Measurements from ENCODE around the gene GPR17.

Gene GPR17

DNA sequence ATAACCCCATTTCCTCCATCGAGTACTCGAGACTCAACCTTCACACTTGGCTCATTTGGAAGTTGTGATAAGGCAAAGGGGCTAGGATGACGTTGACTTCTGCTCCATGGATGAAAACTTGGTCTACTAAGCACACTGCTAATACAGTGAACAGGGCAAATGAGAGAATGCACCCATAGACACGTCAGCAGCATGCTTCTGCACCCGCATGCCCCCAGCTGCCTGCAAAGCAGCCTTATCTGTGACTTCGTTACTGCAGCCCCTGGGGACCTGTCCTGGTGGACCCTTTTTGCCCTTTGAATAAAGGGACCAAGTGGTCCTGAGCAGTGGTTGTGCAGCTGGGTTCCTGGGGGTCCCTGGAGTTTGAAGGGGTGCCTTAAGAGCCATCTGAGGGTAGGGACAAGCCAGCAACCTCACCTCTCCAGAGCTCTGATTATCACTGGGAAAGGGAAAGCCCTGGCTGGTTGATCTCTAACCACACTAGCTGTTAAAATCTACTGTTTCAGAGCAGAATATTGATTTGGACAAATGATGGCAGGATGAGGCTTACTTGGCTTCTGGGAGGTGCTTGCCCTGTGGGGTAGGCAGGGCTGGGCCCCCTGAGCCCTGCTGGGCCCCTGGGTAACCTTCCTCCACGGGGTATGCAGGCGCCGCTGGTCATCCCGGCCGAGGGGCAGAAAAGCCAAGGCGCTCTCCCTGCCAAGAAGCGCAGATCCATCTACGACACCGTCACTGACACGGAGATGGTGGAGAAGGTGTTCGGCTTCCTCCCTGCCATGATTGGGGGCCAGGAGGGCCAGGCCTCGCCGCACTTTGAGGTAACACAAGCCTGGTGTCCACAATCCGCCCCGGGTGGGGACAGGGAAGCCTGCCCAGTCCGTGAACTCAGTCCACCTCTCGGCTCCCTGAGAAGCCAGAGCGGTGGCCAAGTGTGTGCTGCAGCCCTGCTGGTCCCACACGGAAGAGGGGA is 37.6 kb upstream of the GPR17 start:
- Histone ChIP-seq H3K4me1 (ENCODE audit: insufficient read depth, low read length) (no peaks in the 10 kb centered on the region), H3K4me3 (ENCODE audit: low read length) (no peak overlapping the region), H3K27me3 (ENCODE audit: insufficient read depth, low read length) (peaks cover 4% of the 10 kb centered on the region), H3K36me3 (ENCODE audit: insufficient read depth, low read length) (no peaks in the 10 kb centered on the region), H2AFZ (ENCODE audit: low read depth, low read length) (no peak overlapping the region), H3K9me3 (ENCODE audit: low read length) (peaks cover 6% of the 10 kb centered on the region)

DNA sequence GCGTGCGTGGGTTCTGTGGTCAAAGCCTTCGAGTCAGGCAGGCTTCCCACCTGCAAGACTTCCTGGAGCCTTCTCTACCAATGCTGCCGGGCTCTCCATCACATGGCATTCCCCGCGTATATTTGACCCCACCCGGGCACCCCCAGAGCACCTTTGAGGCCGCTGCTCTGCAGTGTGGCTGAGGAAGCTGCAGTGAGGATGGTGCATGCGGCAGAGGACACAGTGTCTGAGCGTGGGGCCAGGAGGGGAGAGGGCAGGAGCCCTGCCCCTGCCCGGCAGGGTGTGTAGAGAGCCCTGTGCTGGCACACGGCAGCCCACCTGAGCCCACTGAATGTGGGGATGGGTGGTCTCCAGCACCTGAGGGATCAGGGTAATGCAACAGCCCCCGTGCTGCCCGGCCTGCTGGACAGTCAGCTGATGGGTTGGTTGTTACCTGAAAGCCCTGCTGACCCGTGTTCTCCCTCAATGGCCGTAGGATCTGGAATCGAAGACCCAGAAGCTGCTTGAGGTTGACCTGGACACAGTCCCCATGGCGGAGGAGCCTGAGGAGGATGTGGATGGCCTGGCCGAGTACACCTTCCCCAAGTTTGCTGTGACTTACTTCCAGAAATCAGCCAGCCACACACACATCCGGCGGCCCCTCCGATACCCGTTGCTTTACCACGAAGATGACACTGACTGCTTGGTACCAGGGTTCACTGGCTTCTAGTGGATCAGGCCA is 36.8 kb upstream of the GPR17 start:
- no peak overlapping the region for H2AFZ ChIP-seq (ENCODE audit: low read depth, low read length)

DNA sequence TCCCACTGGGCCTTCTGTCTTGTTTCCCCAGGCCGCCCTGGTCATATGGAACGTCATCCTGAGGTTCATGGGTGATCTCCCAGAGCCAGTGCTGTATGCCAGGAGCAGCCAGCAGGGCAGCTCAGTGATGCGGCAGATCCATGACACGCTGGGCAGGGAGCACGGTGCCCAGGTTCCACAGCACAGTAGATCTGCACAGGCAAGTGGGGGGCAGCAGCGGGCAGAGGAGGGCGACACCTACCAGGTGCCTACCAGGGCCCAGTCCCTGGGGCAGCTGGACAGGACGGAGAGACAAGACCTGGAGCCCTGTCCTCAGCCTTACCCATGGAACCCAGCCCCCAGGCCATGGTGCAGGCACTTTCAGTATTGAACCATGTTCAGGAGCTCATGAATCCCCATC is 36.1 kb upstream of the GPR17 start:
- H3K36me3 ChIP-seq (ENCODE audit: insufficient read depth, low read length): no peaks in the 10 kb centered on the region
- H3K9me3 ChIP-seq (ENCODE audit: low read length): peaks cover 10% of the 10 kb centered on the region
- peaks cover 4% of the 10 kb centered on the region for H3K27me3 ChIP-seq (ENCODE audit: insufficient read depth, low read length)
- H2AFZ ChIP-seq (ENCODE audit: low read depth, low read length): no peak overlapping the region
- no peaks in the 10 kb centered on the region for H3K4me1 ChIP-seq (ENCODE audit: insufficient read depth, low read length)
- H3K4me3 ChIP-seq (ENCODE audit: low read length): no peak overlapping the region

More for the DNA sequence above, 36.8 kb upstream of the GPR17 start:
- peaks cover 4% of the 10 kb centered on the region for H3K27me3 ChIP-seq (ENCODE audit: insufficient read depth, low read length)
- peaks cover 10% of the 10 kb centered on the region for H3K9me3 ChIP-seq (ENCODE audit: low read length)
- H3K36me3 ChIP-seq (ENCODE audit: insufficient read depth, low read length): no peaks in the 10 kb centered on the region
- H3K4me3 ChIP-seq (ENCODE audit: low read length): no peak overlapping the region
- H3K4me1 ChIP-seq (ENCODE audit: insufficient read depth, low read length): no peaks in the 10 kb centered on the region

DNA sequence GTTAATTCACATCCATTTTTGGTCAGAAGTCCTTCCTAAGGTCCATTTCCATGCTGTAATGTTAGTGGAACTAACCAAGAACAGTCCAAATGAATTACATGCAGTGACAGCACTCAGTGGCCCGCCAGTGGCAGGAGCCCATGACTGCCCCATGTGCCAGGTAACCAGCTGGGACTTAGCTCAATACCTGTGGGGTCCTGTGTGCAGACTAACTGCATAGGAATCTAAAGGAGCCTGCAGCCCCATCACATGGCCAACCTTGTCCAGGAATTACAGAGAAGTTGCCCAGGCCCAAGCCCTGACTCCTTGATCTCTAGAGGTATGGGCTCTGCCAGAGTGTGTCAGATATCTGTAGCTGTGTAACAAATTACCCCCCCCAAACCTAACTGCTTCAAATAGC is 35.4 kb upstream of the GPR17 start:
- H2AFZ ChIP-seq (ENCODE audit: low read depth, low read length): no peak overlapping the region
- peaks cover 4% of the 10 kb centered on the region for H3K27me3 ChIP-seq (ENCODE audit: insufficient read depth, low read length)

DNA sequence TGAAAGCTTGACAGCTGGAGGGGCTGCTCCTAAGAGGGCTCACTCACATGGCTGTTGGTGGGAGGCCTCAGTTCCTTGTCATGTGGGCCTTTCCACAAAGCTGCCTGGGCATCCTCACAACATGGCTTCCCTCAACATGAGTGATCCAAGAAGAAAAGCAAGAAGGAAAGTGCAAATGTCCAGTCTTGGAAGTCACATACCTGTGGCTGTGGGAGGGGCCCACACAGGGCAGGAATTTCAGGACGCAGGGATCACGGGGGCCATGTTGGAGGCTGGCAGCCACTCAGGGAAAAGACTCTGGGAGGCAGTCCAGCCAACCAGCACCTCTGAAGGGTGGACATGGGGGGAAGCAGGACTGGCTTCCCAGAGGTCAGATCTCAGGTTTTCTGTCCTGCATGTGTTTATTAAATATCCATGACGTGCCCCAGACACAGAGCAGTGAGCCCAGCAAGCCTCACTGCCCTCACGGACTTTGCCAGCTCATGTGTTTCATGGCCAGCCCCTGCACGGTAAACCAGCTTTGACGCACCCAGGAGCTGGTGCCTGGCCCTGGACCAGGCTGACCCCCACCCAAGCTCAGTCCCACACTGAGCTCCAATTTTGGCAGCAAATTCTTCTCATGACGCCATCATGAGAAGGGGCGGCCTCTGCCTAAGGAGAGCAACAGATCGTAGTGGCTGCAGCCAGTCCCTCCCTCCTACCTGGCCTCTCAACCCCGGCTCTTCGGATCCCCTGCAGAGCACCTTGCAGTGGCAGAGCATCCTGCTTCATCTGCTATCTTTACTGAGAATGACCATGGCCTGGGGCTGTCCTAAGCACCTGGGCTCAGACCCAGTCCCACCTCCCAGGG is 34.7 kb upstream of the GPR17 start:
- no peaks in the 10 kb centered on the region for H3K36me3 ChIP-seq (ENCODE audit: insufficient read depth, low read length)
- H3K4me3 ChIP-seq (ENCODE audit: low read length): no peak overlapping the region
- peaks cover 4% of the 10 kb centered on the region for H3K27me3 ChIP-seq (ENCODE audit: insufficient read depth, low read length)
- H3K9me3 ChIP-seq (ENCODE audit: low read length): peaks cover 10% of the 10 kb centered on the region
- no peak overlapping the region for H2AFZ ChIP-seq (ENCODE audit: low read depth, low read length)
- no peaks in the 10 kb centered on the region for H3K4me1 ChIP-seq (ENCODE audit: insufficient read depth, low read length)

More for the DNA sequence above, 35.4 kb upstream of the GPR17 start:
- Histone ChIP-seq H3K4me3 (ENCODE audit: low read length) (no peak overlapping the region), H3K36me3 (ENCODE audit: insufficient read depth, low read length) (no peaks in the 10 kb centered on the region), H3K4me1 (ENCODE audit: insufficient read depth, low read length) (no peaks in the 10 kb centered on the region), H3K9me3 (ENCODE audit: low read length) (peaks cover 10% of the 10 kb centered on the region)

DNA sequence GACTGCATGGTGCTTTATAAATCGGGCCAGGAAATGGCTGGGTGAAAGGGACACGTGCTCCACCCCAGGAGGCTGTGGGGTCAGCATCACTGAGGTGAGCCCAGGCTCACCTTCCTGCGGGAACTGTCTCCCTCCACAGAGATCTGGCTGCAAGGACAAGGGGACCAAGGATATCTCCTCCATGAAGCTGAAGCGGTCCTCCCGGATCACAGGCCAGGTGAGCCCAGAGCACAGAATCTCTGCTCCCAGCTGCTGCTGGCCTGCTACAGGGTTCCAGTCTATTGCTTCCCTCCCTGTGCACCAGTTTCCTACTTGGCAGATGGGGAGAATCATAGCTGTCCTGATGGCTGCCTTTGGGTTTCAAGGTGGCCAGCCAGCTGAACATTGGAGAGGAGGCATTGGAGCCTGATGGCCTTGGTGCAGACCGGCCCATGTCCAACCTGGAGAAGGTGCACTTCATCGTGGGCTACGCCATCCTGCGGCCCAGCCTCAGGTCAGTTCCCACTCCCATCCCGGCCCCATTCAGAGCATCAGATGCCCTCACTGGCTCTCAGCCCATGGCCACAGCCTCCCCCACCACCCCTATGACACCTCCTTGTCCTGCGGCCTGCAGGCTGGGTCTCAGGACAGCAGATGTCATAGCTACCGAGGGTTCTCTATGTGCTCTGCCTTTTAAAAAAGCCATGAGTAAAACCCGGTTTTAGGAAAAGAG is 33.7 kb upstream of the GPR17 start:
- no peaks in the 10 kb centered on the region for H3K4me1 ChIP-seq (ENCODE audit: insufficient read depth, low read length)
- H3K27me3 ChIP-seq (ENCODE audit: insufficient read depth, low read length): peaks cover 4% of the 10 kb centered on the region
- peaks cover 10% of the 10 kb centered on the region for H3K9me3 ChIP-seq (ENCODE audit: low read length)
- no peak overlapping the region for H2AFZ ChIP-seq (ENCODE audit: low read depth, low read length)
- H3K36me3 ChIP-seq (ENCODE audit: insufficient read depth, low read length): no peaks in the 10 kb centered on the region
- no peak overlapping the region for H3K4me3 ChIP-seq (ENCODE audit: low read length)

DNA sequence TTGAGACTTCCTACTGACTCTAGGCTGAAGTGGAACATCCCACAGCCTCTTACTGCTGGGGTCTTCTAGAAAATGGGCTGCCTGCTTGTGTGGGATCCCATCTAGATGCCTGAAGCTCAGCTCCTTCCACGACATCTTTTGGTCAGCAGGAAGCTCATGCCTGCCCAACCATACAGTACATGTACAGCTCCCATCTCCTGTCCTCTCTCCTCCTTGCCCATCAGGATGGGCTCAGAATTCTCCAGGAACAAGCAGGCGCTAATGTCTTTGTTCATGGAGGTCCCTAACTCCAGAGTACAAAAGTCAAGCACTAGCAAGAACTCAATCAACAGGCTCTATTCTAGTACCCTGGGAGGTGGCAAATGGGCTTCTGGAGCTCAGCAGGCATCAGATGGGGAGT is 31.7 kb upstream of the GPR17 start:
- no peaks in the 10 kb centered on the region for H3K36me3 ChIP-seq (ENCODE audit: insufficient read depth, low read length)
- peaks cover 4% of the 10 kb centered on the region for H3K27me3 ChIP-seq (ENCODE audit: insufficient read depth, low read length)

DNA sequence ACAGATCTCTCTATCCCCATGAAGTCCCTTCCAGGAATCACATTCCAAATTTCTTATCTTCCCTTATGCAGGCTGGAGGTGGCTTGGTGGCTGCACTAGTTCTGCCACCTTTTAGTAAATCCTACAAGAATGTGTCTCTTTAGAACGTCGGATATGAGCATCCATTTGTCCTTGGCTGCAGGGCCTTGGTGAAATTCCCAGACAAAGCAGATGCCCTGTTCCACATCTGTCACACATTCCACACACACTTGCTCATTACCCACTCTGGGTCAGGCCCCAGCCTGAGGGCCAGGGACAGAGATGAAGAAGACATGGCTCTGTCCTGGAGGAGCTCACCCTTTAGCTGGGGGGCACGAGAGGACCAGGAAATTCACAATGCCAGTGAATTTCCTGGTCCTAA is 31.2 kb upstream of the GPR17 start:
- Histone ChIP-seq H3K9me3 (ENCODE audit: low read length) (peaks cover 10% of the 10 kb centered on the region), H3K4me1 (ENCODE audit: insufficient read depth, low read length) (no peaks in the 10 kb centered on the region), H3K27me3 (ENCODE audit: insufficient read depth, low read length) (peaks cover 4% of the 10 kb centered on the region), H2AFZ (ENCODE audit: low read depth, low read length) (no peak overlapping the region), H3K4me3 (ENCODE audit: low read length) (no peak overlapping the region), H3K36me3 (ENCODE audit: insufficient read depth, low read length) (no peaks in the 10 kb centered on the region)

More for the DNA sequence above, 31.7 kb upstream of the GPR17 start:
- H3K9me3 ChIP-seq (ENCODE audit: low read length): peaks cover 10% of the 10 kb centered on the region
- no peak overlapping the region for H3K4me3 ChIP-seq (ENCODE audit: low read length)
- H2AFZ ChIP-seq (ENCODE audit: low read depth, low read length): no peak overlapping the region
- no peaks in the 10 kb centered on the region for H3K4me1 ChIP-seq (ENCODE audit: insufficient read depth, low read length)

DNA sequence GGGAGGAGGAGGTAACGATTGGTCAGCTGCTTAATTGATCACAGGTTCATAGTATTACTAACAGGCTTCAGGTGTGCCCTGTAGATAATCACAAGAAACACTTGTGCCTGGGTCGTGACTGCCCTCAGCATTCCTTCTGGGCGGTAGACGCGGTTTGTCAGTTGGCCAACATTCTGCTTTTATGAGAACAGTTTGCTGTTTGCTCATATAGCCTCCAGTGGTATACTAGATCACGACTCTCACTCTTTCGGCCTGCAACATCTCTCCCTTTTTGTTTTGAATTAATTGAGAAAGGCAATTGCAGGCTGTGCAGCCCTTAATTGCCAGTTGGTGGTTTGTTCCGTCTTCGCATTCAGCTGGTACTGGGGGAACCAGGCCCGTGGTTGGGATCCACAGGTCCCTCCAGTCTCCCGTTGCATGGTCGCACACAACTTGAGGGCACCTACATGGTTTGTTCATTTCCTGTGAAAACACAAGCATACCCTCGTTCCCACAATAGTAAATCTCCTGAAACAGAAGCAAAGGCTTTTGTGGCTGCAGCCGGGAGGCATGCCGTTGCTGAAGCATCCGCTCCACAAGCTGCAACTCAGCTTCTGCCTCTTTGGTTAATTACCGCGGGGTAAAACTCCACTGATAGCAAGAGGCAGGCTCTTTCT is 30.3 kb upstream of the GPR17 start:
- Histone ChIP-seq H3K36me3 (ENCODE audit: insufficient read depth, low read length) (no peaks in the 10 kb centered on the region), H3K27me3 (ENCODE audit: insufficient read depth, low read length) (peaks cover 4% of the 10 kb centered on the region), H3K9me3 (ENCODE audit: low read length) (peaks cover 9% of the 10 kb centered on the region), H3K4me3 (ENCODE audit: low read length) (no peak overlapping the region), H2AFZ (ENCODE audit: low read depth, low read length) (no peak overlapping the region), H3K4me1 (ENCODE audit: insufficient read depth, low read length) (no peaks in the 10 kb centered on the region)

DNA sequence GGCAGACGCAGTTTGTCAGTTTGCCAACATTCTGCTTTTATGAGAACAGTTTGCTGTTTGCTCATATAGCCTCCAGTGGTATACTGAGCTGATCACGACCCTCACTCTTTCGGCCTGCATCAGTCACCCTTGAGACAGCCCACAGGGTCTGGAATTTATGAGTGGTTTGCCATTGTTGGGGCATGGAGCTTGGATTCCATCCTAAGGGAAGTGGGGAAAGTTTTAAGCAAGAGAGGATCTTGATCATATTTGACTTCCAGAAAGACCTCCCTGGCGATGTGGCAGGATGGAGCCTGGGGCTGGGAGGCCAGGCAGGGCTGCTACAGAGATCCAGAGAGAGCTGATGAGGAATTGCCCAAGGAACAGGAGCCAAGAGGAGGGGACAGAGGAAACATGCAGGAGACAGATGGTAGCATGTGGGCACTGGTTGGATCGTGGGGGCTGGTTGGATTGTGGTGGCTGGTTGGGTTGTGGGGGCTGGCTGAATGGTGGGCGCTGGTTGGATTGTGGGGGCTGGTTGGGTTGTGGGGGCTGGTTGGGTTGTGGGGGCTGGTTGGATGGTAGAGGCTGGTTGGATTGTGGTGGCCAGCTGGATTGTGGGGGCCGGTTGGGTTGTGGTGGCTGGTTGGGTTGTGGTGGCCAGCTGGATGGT is 27.3 kb upstream of the GPR17 start:
- Histone ChIP-seq H2AFZ (ENCODE audit: low read depth, low read length) (no peak overlapping the region), H3K36me3 (ENCODE audit: insufficient read depth, low read length) (no peaks in the 10 kb centered on the region), H3K4me3 (ENCODE audit: low read length) (no peak overlapping the region), H3K9me3 (ENCODE audit: low read length) (peaks cover 4% of the 10 kb centered on the region), H3K4me1 (ENCODE audit: insufficient read depth, low read length) (no peaks in the 10 kb centered on the region), H3K27me3 (ENCODE audit: insufficient read depth, low read length) (no peaks in the 10 kb centered on the region)

DNA sequence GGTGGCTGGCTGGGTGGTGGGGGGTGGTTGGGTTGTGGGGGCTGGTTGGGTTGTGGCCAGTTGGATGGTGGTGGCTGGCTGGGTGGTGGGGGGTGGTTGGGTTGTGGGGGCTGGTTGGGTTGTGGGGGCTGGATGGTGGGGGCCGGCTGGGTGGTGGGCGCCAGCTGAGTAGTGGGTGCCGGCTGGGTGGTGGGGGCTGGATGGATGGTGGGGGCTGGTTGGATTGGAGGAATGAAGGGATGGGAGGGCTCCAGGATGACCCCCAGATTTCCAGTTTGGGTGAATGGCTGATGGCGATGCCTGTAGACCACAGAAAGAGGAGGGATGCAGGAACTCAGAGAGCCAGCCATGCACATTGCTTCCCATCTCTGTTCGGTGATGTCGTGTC is 26.8 kb upstream of the GPR17 start:
- no peaks in the 10 kb centered on the region for H3K27me3 ChIP-seq (ENCODE audit: insufficient read depth, low read length)
- no peaks in the 10 kb centered on the region for H3K9me3 ChIP-seq (ENCODE audit: low read length)
- no peak overlapping the region for H2AFZ ChIP-seq (ENCODE audit: low read depth, low read length)
- no peaks in the 10 kb centered on the region for H3K36me3 ChIP-seq (ENCODE audit: insufficient read depth, low read length)
- H3K4me3 ChIP-seq (ENCODE audit: low read length): no peak overlapping the region
- H3K4me1 ChIP-seq (ENCODE audit: insufficient read depth, low read length): no peaks in the 10 kb centered on the region

Measured in neuron (in vitro differentiated cells).